Limb (tissue), 2 donors: ENCODE data around the gene CARNS1.
A peak's percentile ranks its signal among the peaks of the same experiment; 100 is the strongest.
"Not testable (repeated sequence)": the region's sequence is repeated elsewhere in the genome, so short reads cannot be mapped to it uniquely, and the experiment has no call there.

Source experiments
- DNase-seq, 2 donors: peaks; one replicate each; pipeline ENCODE4 v3.0.0-alpha.2; 2016; ENCODE audit errors: extremely low spot score in 2 of 2

Gene CARNS1

DNA sequence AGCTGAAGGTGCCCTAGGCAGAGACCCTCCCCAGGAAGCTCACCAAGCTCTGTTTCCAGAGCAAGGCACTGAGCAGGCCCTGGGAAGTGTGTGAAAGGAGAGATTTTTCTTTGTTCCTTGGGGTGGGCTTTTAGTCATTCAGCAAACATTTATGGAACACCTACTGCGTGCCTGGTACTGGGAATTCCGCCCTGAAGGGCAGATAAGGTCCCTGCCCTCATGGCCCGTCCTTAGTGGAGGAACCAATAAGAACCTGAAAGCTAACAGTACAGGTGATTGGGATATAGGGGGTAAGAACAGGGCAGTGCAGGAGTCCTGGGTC, 49.7 kb downstream of the CARNS1 start:
- no peak for DNase-seq

DNA sequence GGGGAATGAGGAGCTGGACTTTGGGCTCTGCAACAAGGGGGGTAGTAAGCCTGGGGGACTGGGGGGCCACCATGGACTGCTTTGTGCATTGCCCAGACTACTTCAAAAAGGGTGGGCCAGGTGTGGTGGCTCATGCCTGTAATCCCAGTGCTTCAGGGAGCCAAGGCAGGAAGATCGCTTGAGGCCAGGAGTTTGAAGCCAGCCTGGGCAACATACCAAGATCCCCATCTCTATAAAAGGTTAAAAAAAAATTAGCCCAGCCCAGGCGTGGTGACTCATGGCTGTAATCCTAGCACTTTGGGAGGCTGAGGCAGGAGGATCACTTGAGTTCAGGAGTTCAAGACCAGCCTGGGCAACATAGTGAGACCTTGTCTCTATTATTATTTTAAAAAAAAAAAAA, 50.1 kb downstream of the CARNS1 start:
- DNase-seq = not testable (repeated sequence)

DNA sequence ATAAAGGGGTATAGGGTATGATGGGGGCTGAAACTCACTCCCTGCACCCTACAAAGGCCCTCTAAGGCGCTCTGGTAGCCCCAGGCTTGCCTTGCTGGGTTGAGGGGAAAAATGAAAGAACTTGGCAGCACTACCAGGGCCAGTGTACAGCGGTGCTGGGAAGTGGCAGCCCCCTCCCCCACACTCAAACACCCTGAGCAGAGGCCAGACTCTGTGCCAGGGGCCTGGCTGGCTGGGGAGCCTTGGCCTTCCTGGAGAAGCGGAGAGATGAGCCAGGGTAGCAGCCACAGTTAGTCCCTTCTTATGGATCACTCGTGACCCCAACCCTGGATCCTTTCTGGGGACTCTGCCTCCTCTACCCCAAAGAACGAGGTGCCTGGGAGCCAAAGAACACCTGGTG, 50.9 kb downstream of the CARNS1 start:
- DNase-seq = no peak

DNA sequence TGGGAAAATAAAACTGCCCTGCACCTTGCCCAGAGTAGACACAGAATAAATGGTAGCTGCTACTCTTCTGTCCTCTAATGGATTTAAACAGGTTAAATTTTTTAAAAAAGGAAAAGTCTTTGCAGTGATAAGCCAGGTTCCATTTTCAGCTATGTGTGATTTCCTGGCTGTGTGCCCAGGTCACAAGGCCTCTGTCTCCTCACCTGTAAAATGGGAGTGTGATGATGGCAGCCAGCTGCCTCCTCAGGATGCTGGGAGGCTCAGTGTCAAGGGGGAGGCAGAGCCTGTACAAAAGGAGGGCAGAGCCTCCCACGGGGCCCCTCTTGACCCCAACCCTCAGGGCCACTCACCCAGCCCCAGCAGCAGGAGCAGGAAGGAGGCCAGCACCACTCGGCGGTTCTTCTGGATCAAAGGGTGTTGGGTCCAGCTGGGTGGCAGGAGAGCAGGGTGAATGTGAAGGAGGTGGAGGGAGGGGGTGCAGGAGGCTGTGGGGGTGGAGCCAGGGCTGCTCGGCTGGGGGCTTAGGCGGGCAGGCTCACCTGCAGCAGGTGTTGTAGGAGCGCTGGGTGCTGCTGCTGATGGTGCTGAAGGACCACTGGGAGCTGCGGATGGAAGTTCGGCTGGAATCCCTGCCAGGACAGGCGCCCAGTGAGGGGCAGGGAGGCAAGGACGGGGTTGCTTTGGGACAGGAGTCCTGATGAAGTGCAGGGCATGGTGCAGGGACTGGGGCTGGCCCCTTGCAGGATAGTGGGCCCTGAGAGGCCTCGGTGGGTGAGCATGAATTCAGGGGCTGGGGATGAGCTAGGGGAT, 51.7 kb downstream of the CARNS1 start:
- no peak for DNase-seq

DNA sequence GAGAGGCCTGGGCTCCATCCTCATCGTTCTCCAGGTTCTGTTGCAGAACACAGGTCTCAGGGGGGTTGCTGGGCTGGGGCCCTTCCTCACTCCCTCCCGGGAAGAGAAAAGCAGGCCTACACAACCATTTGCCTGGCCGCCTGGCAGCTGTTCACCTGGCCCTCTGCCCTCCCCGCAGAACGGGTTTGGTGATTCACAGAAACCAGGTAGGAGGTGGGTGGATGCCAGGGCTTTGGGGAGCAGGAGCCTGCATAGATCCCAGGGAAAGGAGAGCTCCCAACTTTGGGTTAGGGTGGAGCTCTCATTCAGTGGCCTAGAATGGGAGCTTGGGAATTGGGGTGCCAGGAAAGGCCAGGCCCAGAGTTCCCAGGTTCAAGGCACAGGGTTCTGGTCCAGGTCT, 52.6 kb downstream of the CARNS1 start:
- DNase-seq = no peak

DNA sequence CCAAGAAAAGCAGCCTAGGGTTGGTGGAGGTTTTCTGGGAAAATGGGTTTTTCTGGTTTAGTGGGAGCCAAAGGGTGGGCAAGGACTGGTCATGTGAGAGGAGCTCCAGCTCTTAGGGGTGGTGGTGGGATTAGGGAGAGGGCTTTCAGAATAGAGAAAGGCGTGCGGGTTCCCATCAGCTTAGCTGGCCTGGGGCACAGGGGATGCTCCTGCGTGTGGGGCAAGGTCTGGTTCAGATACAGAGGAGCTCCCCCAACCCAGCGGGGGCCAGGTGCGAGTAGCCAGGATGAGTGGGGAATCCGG, 52.9 kb downstream of the CARNS1 start:
- no peak for DNase-seq

DNA sequence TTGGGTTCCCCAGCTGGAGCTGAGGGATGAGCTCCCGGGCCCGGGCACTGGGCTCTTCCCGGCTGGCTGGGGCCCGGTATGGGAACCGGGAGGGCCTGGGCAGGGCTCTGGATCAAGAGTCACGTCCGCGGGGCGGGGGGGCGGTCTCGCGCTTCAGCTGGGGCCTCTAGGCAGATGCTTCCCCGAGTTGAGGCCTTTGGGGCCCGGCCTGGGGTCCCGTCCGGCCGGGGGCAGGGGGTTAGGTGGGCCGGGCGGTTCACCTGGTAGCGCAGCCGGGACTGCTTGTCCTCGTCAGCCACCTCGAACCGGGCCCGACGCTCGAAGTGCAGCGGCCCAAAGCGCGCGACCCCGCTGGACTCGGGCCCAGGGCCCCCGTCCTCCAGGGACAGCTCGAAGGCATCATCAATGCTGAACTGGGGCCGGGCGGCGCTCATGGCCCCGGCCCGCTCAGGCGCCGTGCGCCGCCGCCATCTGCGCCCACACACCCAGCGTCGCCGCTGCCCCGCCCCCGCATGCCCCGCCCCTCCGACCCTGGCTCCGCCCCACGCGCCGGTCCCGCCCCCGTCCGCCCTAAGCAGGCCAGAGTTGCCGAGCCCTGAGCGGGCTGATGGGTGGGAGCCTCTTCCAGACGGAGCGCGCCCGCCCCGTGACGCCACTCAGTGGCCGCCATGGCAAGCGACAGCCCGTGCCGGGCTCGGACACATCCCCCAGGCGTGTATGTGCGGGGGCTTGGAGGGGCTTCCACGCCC, 53.5 kb downstream of the CARNS1 start, which contains the start of gene TMEM134:
Gene TMEM134, minus strand, starts transcription at position 493 of the 749 bp plus-strand sequence. Its CDS starts 59 bp downstream, at position 434.
- peak; percentile 92 to 97 for DNase-seq

DNA sequence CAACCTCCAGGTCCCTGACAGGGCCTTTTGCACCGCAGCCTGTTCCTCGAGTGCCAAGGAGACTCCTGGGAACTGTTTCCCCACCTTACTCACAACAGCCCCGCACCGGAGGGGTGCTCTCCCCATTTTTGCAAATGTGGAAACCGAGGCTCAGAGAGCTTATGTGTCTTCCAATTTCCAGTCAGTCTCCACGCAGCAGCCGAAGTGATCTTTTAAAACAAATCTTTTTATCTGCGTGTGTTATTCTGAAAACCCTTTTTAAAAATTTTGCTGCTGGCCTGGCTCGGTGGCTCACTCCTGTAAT, 54.0 kb downstream of the CARNS1 start:
- no peak for DNase-seq

DNA sequence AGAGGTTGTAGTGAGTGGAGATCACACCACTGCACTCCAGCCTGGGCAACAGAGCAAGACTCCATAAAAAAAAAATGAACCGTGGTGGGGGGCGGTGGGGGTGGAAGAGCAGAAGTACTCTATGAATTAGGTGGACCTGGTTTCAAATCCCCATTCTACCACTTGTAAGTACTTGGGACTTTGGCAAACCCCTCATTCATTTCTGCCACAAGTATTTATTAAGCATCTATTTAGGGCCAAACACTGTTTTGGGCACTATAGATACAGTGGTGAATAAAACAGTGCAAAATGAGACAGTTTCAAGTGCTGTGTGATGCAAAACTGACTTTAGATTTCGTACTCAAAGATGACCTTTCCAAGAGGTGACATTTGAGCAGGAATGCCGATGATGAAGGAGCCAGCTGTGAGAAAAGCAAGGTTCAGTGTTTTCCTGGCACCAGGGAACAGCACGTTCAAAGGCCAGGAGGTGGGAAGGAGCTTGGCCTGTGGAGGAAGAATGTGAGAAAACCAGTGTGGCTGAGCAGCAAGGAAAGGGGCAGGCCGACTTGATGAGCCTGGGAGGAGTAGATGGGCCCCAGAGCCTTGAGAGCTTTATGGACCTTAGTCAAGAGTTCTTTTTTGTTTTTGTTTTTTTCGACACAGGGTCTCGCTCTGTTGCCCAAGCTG, 55.0 kb downstream of the CARNS1 start:
- no peak for DNase-seq

DNA sequence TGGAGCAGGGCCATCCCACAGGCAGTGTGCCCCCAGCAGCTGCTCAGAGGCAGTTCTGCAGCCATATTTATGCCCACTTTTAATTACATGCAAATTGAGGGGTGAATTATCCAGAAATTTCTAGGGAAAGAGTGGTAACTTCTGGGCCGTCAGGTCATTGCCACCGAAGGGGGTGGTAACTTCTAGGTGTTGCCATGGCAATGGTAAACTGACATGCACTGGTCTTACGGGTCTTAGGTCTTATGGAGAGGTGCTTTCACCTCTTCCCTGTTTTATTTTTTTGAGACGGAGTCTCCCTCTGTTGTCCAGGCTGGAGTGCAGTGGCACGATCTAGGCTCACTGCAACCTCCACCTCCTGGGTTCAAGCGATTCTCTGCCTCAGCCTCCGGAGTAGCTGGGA, 57.4 kb downstream of the CARNS1 start:
- DNase-seq = no peak
